H1 (cell line): ENCODE results near the gene NRL.

Experiments used
- BCL11A ChIP-seq, 2 experiments: IDR thresholded peaks; one replicate each; pipeline ENCODE4 v1.6.1; 2011; ENCODE audit warnings: low read depth in 2 of 2, low read length in 2 of 2, mild to moderate bottlenecking in 2 of 2
- E2F6 ChIP-seq: IDR thresholded peaks from 2 replicates; pipeline ENCODE4 v1.6.1; 2012; ENCODE audit warnings: inconsistent platforms
- EGR1 ChIP-seq: IDR thresholded peaks from 2 replicates; pipeline ENCODE4 v1.6.1; 2011; ENCODE audit warnings: low read depth, low read length, borderline replicate concordance
- EZH2 ChIP-seq: fragments of 200-600 bp; sonication (generic); IDR thresholded peaks from 2 replicates; pipeline ENCODE4 v1.7.1; 2012; ENCODE audit warnings: low read depth, mild to moderate bottlenecking, moderate library complexity, low read length, inconsistent platforms; ENCODE audit not compliant: severe bottlenecking
- JUND ChIP-seq: IDR thresholded peaks from 2 replicates; pipeline ENCODE4 v1.6.1; 2011; ENCODE audit warnings: mild to moderate bottlenecking, improper control_type of control experiment, low read length
- MAX ChIP-seq: IDR thresholded peaks from 2 replicates; pipeline ENCODE4 v1.6.1; 2012; ENCODE audit warnings: inconsistent platforms
- POLR2A ChIP-seq, 2 experiments: IDR thresholded peaks; 1 replicate in 1 of 2; 2 replicates in 1 of 2; pipeline ENCODE4 v1.6.1; 2011; ENCODE audit warnings: low read depth in 2 of 2, low read length in 2 of 2, mild to moderate bottlenecking in 2 of 2; ENCODE audit errors: control extremely low read depth in 1 of 2
- POLR2AphosphoS5 ChIP-seq: IDR thresholded peaks from 2 replicates; pipeline ENCODE4 v1.6.1; 2011; ENCODE audit warnings: low read depth, low read length
- RAD21 ChIP-seq, 2 experiments: IDR thresholded peaks in 1 of 2; conservative IDR thresholded peaks in 1 of 2; 2 replicates each; pipeline ENCODE4 v1.6.1; 2011; ENCODE audit warnings: low read depth in 2 of 2, low read length in 2 of 2, improper control_type of control experiment in 1 of 2, inconsistent platforms in 1 of 2, mild to moderate bottlenecking in 1 of 2, moderate library complexity in 1 of 2
- SIX5 ChIP-seq: IDR thresholded peaks from 2 replicates; pipeline ENCODE4 v1.6.1; 2011; ENCODE audit warnings: mild to moderate bottlenecking, low read depth, low read length
- TF ChIP-seq, protein P1 (sequence below), 3 experiments: IDR thresholded peaks; 1 replicate in 2 of 3; 2 replicates in 1 of 3; pipeline versions ENCODE4 v1.5.1 to v1.6.1; 2011; ENCODE audit warnings: low read length in 3 of 3, mild to moderate bottlenecking in 3 of 3, inconsistent platforms in 2 of 3, low read depth in 1 of 3, moderate library complexity in 1 of 3; ENCODE audit not compliant: insufficient read depth in 1 of 3; ENCODE audit errors: control extremely low read depth in 1 of 3
- TF ChIP-seq, protein P2 (sequence below): fragments of 300-600 bp; sonication (generic); IDR thresholded peaks from 2 replicates; pipeline ENCODE4 v1.7.1; 2012; ENCODE audit warnings: low read length, moderate library complexity, mild to moderate bottlenecking, inconsistent platforms; ENCODE audit not compliant: insufficient replicate concordance

GRCh38 chr14:24087004-24087403, 27.7 kb downstream of the NRL start:
- no peak for TF ChIP-seq JUND
- no peak for TF ChIP-seq EGR1
- no peak for TF ChIP-seq EZH2
- TF ChIP-seq MAX: no peak
- no peak for TF ChIP-seq POLR2A (IDR thresholded peaks at IDR 0.05; ENCODE audit: control extremely low read depth in 1 of 2, low read depth in 2 of 2, low read length in 2 of 2)
- TF ChIP-seq, protein P1, sequence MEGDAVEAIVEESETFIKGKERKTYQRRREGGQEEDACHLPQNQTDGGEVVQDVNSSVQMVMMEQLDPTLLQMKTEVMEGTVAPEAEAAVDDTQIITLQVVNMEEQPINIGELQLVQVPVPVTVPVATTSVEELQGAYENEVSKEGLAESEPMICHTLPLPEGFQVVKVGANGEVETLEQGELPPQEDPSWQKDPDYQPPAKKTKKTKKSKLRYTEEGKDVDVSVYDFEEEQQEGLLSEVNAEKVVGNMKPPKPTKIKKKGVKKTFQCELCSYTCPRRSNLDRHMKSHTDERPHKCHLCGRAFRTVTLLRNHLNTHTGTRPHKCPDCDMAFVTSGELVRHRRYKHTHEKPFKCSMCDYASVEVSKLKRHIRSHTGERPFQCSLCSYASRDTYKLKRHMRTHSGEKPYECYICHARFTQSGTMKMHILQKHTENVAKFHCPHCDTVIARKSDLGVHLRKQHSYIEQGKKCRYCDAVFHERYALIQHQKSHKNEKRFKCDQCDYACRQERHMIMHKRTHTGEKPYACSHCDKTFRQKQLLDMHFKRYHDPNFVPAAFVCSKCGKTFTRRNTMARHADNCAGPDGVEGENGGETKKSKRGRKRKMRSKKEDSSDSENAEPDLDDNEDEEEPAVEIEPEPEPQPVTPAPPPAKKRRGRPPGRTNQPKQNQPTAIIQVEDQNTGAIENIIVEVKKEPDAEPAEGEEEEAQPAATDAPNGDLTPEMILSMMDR (IDR thresholded peaks at IDR 0.05; ENCODE audit: control extremely low read depth in 1 of 3, insufficient read depth in 1 of 3, low read depth in 1 of 3, low read length in 3 of 3): no peak
- TF ChIP-seq E2F6: no peak
- TF ChIP-seq RAD21 (IDR thresholded peaks at IDR 0.05 in 1 of 2, conservative IDR thresholded peaks at IDR 0.05 in 1 of 2; ENCODE audit: low read depth in 2 of 2, low read length in 2 of 2): no peak
- TF ChIP-seq, protein P2, sequence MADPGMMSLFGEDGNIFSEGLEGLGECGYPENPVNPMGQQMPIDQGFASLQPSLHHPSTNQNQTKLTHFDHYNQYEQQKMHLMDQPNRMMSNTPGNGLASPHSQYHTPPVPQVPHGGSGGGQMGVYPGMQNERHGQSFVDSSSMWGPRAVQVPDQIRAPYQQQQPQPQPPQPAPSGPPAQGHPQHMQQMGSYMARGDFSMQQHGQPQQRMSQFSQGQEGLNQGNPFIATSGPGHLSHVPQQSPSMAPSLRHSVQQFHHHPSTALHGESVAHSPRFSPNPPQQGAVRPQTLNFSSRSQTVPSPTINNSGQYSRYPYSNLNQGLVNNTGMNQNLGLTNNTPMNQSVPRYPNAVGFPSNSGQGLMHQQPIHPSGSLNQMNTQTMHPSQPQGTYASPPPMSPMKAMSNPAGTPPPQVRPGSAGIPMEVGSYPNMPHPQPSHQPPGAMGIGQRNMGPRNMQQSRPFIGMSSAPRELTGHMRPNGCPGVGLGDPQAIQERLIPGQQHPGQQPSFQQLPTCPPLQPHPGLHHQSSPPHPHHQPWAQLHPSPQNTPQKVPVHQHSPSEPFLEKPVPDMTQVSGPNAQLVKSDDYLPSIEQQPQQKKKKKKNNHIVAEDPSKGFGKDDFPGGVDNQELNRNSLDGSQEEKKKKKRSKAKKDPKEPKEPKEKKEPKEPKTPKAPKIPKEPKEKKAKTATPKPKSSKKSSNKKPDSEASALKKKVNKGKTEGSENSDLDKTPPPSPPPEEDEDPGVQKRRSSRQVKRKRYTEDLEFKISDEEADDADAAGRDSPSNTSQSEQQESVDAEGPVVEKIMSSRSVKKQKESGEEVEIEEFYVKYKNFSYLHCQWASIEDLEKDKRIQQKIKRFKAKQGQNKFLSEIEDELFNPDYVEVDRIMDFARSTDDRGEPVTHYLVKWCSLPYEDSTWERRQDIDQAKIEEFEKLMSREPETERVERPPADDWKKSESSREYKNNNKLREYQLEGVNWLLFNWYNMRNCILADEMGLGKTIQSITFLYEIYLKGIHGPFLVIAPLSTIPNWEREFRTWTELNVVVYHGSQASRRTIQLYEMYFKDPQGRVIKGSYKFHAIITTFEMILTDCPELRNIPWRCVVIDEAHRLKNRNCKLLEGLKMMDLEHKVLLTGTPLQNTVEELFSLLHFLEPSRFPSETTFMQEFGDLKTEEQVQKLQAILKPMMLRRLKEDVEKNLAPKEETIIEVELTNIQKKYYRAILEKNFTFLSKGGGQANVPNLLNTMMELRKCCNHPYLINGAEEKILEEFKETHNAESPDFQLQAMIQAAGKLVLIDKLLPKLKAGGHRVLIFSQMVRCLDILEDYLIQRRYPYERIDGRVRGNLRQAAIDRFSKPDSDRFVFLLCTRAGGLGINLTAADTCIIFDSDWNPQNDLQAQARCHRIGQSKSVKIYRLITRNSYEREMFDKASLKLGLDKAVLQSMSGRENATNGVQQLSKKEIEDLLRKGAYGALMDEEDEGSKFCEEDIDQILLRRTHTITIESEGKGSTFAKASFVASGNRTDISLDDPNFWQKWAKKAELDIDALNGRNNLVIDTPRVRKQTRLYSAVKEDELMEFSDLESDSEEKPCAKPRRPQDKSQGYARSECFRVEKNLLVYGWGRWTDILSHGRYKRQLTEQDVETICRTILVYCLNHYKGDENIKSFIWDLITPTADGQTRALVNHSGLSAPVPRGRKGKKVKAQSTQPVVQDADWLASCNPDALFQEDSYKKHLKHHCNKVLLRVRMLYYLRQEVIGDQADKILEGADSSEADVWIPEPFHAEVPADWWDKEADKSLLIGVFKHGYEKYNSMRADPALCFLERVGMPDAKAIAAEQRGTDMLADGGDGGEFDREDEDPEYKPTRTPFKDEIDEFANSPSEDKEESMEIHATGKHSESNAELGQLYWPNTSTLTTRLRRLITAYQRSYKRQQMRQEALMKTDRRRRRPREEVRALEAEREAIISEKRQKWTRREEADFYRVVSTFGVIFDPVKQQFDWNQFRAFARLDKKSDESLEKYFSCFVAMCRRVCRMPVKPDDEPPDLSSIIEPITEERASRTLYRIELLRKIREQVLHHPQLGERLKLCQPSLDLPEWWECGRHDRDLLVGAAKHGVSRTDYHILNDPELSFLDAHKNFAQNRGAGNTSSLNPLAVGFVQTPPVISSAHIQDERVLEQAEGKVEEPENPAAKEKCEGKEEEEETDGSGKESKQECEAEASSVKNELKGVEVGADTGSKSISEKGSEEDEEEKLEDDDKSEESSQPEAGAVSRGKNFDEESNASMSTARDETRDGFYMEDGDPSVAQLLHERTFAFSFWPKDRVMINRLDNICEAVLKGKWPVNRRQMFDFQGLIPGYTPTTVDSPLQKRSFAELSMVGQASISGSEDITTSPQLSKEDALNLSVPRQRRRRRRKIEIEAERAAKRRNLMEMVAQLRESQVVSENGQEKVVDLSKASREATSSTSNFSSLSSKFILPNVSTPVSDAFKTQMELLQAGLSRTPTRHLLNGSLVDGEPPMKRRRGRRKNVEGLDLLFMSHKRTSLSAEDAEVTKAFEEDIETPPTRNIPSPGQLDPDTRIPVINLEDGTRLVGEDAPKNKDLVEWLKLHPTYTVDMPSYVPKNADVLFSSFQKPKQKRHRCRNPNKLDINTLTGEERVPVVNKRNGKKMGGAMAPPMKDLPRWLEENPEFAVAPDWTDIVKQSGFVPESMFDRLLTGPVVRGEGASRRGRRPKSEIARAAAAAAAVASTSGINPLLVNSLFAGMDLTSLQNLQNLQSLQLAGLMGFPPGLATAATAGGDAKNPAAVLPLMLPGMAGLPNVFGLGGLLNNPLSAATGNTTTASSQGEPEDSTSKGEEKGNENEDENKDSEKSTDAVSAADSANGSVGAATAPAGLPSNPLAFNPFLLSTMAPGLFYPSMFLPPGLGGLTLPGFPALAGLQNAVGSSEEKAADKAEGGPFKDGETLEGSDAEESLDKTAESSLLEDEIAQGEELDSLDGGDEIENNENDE: no peak
- TF ChIP-seq SIX5: no peak
- no peak for TF ChIP-seq POLR2AphosphoS5
- TF ChIP-seq BCL11A (IDR thresholded peaks at IDR 0.05; ENCODE audit: low read depth in 2 of 2, low read length in 2 of 2): no peak
